Activated CD4-positive, alpha-beta memory T cell treated with anti-CD3 and anti-CD28 coated beads for 36 hours (primary cell): Measurements from ENCODE around the gene IL21R. TPM values are rescaled to one million over a fixed set of nuclear protein-coding genes. Genes with fewer than 3 reads are reported as not detected.

Experiments
- CTCF ChIA-PET: fragments of 350-600 bp; sonication (Branson Sonifier 250); formaldehyde crosslinking; loops from one replicate; lab custom pipeline; 2021; ENCODE audit warnings: antibody characterized with exemption, inconsistent platforms; lab: Charles Lee
- POLR2A ChIA-PET: fragments of 350-600 bp; sonication (Branson Sonifier 250); formaldehyde crosslinking; loops from one replicate; lab custom pipeline; 2021; ENCODE audit warnings: antibody characterized with exemption; lab: Charles Lee
- DNase-seq: peaks from one replicate; pipeline ENCODE4 v3.0.0-alpha.2; 2020
- H3K27ac Mint-ChIP-seq: one replicate; pipeline ENCODE4 v1.8.0; 2021; ENCODE audit warnings: mixed read lengths
- H3K27me3 Mint-ChIP-seq: one replicate; pipeline ENCODE4 v1.8.0; 2021; ENCODE audit warnings: mixed read lengths
- H3K36me3 Mint-ChIP-seq: one replicate; pipeline ENCODE4 v1.8.0; 2021; ENCODE audit warnings: mixed read lengths
- H3K4me1 Mint-ChIP-seq: one replicate; pipeline ENCODE4 v1.8.0; 2021; ENCODE audit warnings: low read depth, mixed read lengths
- H3K4me3 Mint-ChIP-seq: one replicate; pipeline ENCODE4 v1.8.0; 2021; ENCODE audit warnings: mild to moderate bottlenecking, mixed read lengths
- H3K9me3 Mint-ChIP-seq: one replicate; pipeline ENCODE4 v1.8.0; 2021; ENCODE audit warnings: mixed read lengths
- intact Hi-C: fragments of 100-400 bp; cut with micrococcal nuclease; formaldehyde crosslinking; loops from one replicate; pipeline ENCODE4 v1.15.1; 2023
- total RNA-seq, 2 experiments: library from RNA; stranded (reverse); gene quantifications; one replicate each; pipeline ENCODE4 v1.2.3, GENCODE V29; 2021

IL21R gene
- total RNA-seq, 2 experiments from 2014 or later = 55.0 to 55.9 TPM

GRCh38 chr16:27377666-27378485, 24.1 kb upstream of the IL21R start:
- Mint-ChIP-seq H3K36me3 (no peaks in the 10 kb centered on the region), H3K27me3 (no peaks in the 10 kb centered on the region), H3K27ac (peak overlapping the region; percentile 79), H3K4me1 (peaks cover 29% of the 10 kb centered on the region), H3K4me3 (no peak overlapping the region), H3K9me3 (no peaks in the 10 kb centered on the region)
- POLR2A ChIA-PET = interaction anchor here (0.9 to 2.6 kb wide), 5 partner anchors 10 to 30 kb away, joined by 3 to 20 read pairs (median 6); partner anchors contain the start of gene IL21R
- intact Hi-C loops = no loop called here
- DNase-seq = no peak
- CTCF ChIA-PET = interaction anchor here (1.2 to 1.7 kb wide), 4 partner anchors 10 to 225 kb away, joined by 3 to 8 read pairs (median 6); no protein-coding TSS in a partner anchor

DNA sequence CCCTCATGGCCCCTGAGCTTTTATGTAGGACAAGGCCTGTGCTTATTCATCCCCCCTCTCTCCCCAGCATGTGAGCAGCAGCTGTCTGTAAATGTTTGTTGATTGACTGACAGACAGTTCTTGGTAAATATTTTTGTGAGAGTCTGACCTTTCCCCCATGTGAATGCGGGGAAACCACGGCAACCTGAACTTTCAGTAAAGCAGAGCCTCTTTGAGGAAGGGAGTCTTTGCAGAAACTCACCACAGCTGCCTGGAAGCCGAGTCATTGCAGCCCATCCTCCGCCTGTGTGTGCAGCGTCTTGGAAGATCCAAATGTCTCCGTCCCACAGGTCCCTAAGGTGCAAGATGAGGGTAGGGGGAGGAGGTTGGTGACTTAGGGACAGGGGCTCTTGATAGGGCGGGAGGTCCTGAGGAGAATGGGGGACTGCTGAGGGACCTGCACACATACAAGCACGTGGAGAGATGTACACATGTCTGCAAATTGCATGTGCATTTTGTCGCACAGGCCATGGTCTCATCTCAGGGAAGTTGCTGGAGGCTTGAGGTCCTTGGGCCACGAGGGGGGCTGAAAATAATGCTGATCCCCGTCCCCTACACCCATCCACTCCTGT, 23.0 kb upstream of the IL21R start:
- CTCF ChIA-PET = interaction anchor here (0.6 to 1.7 kb wide), 3 partner anchors 92 to 199 kb away, joined by 3 to 8 read pairs (median 5); no protein-coding TSS in a partner anchor
- no peaks in the 10 kb centered on the region for H3K36me3 Mint-ChIP-seq
- DNase-seq = peak; percentile 78
- H3K4me1 Mint-ChIP-seq = peaks cover 29% of the 10 kb centered on the region
- POLR2A ChIA-PET = interaction anchor here (2.1 to 2.6 kb wide), 2 partner anchors 9 to 25 kb away, joined by 13 to 20 read pairs; no protein-coding TSS in a partner anchor
- H3K9me3 Mint-ChIP-seq = peaks cover 4% of the 10 kb centered on the region
- peak overlapping the region; percentile 76 for H3K27ac Mint-ChIP-seq
- H3K27me3 Mint-ChIP-seq = no peaks in the 10 kb centered on the region
- intact Hi-C loops = no loop called here
- H3K4me3 Mint-ChIP-seq = peak overlapping the region; percentile 49

- intact Hi-C loops = no loop called here
- H3K27me3 Mint-ChIP-seq = no peaks in the 10 kb centered on the region
- ChIA-PET POLR2A (no interaction called here), CTCF (interaction anchor here (1.4 to 1.7 kb wide), 2 partner anchors 145 to 200 kb away, joined by 3 to 5 read pairs; no protein-coding TSS in a partner anchor)
- no peak overlapping the region for H3K4me3 Mint-ChIP-seq
- H3K4me1 Mint-ChIP-seq = peaks cover 34% of the 10 kb centered on the region
- H3K9me3 Mint-ChIP-seq = peaks cover 9% of the 10 kb centered on the region
- peaks cover 5% of the 10 kb centered on the region for H3K36me3 Mint-ChIP-seq
- DNase-seq = no peak
- H3K27ac Mint-ChIP-seq = no peak overlapping the region
Observed at GRCh38 chr16:27379919-27380318, 22.1 kb upstream of the IL21R start.

- Mint-ChIP-seq H3K27ac (no peak overlapping the region), H3K4me3 (no peak overlapping the region), H3K9me3 (peaks cover 9% of the 10 kb centered on the region), H3K36me3 (peaks cover 5% of the 10 kb centered on the region), H3K27me3 (no peaks in the 10 kb centered on the region), H3K4me1 (peaks cover 31% of the 10 kb centered on the region)
- ChIA-PET POLR2A (no interaction called here), CTCF (no interaction called here)
- intact Hi-C loops = no loop called here
- no peak for DNase-seq
Observed at GRCh38 chr16:27381236-27381635, 20.7 kb upstream of the IL21R start.

DNA sequence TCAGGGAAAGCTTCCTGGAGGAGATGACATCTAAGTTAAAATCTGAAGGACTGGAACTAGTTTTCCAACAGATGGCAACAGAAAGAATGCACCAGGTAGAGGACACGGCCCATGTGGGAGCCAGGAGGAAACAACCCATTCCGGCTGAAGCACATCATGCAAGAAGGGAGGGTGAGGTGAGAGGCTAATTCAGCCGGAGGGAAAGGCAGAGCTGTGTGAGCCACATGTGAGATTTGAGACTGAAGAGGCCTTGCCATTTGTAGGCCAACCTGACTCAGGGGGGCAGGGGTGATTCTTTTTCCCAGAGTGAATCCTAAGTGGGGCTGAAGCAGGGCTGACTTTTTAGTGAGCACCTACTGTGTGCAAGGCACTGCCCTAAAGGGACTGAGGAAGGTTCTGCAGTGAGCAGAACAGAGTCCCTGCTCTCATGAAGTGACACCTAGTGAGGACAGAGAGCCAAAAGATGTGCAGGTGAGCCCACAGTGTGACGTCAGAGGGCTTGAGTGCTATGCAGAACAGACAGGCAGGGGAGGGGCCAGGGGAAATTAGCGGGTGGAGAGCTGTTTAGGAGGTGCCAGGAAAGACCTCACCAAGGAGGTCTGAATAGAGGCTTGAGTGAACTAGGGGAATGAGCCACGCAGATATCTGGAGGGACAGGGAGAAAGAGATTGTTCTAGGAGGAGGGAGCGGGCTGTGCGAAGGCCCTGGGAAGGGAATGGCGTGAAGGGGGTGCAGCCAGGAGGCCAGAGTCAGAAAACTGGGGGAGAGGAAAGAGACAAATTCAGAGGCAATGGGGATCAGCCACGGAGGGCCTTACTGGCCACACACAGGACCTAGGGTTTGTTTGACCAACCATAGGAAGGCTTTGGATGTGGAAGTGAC, 19.8 kb upstream of the IL21R start:
- H3K4me1 Mint-ChIP-seq = peaks cover 27% of the 10 kb centered on the region
- no peak for DNase-seq
- peaks cover 9% of the 10 kb centered on the region for H3K9me3 Mint-ChIP-seq
- CTCF ChIA-PET = no interaction called here
- no peaks in the 10 kb centered on the region for H3K27me3 Mint-ChIP-seq
- POLR2A ChIA-PET = no interaction called here
- no peak overlapping the region for H3K27ac Mint-ChIP-seq
- no peak overlapping the region for H3K4me3 Mint-ChIP-seq
- H3K36me3 Mint-ChIP-seq = peaks cover 5% of the 10 kb centered on the region
- intact Hi-C loops = no loop called here

GRCh38 chr16:27383556-27384243, 18.3 kb upstream of the IL21R start:
- Mint-ChIP-seq H3K4me3 (no peak overlapping the region), H3K36me3 (peaks cover 5% of the 10 kb centered on the region), H3K4me1 (peaks cover 24% of the 10 kb centered on the region), H3K27me3 (no peaks in the 10 kb centered on the region), H3K27ac (no peak overlapping the region), H3K9me3 (peaks cover 9% of the 10 kb centered on the region)
- intact Hi-C loops = no loop called here
- ChIA-PET POLR2A (interaction anchor here (0.7 kb wide), 2 partner anchors 16 to 19 kb away, joined by 3 read pairs; partner anchors contain the start of gene IL21R), CTCF (no interaction called here)
- DNase-seq = no peak

GRCh38 chr16:27384425-27384824, 17.5 kb upstream of the IL21R start:
- Mint-ChIP-seq H3K36me3 (peaks cover 6% of the 10 kb centered on the region), H3K27me3 (no peaks in the 10 kb centered on the region), H3K4me3 (no peak overlapping the region), H3K27ac (no peak overlapping the region), H3K9me3 (peaks cover 11% of the 10 kb centered on the region), H3K4me1 (peaks cover 20% of the 10 kb centered on the region)
- ChIA-PET POLR2A (interaction anchor here (0.7 kb wide), 1 partner anchor 17 kb away, joined by 3 read pairs; no protein-coding TSS in a partner anchor), CTCF (interaction anchor here (1.5 kb wide), 1 partner anchor 16 kb away, joined by 5 read pairs; no protein-coding TSS in a partner anchor)
- intact Hi-C loops = no loop called here
- DNase-seq = no peak

DNA sequence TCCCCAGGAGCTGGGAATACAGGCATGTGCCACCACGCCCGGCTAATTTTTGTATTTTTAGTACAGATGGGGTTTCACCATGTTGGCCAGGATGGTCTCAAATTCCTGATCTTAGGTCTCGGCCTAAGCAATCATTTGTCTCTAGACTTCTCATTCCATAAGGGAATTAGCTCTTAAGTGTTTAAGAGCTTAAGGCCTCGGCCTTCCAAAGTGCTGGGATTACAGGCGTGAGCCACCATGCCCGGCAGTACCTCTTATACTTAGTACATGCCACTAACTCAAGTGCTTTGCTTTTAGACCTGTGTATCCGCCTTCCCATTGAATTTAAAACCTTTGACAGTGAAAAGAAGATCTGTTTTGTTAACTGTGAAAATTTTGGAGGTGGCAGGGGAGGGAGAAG, 16.6 kb upstream of the IL21R start:
- peaks cover 9% of the 10 kb centered on the region for H3K36me3 Mint-ChIP-seq
- CTCF ChIA-PET = interaction anchor here (0.7 to 1.5 kb wide), 2 partner anchors 17 to 19 kb away, joined by 5 read pairs; no protein-coding TSS in a partner anchor

GRCh38 chr16:27386674-27387073, 15.3 kb upstream of the IL21R start:
- intact Hi-C loops = loop anchor here (2.0 kb wide), 1 partner anchor 16 kb away; the partner anchor contains the start of gene IL21R
- POLR2A ChIA-PET = interaction anchor here (2.2 kb wide), 1 partner anchor 9 kb away, joined by 13 read pairs; no protein-coding TSS in a partner anchor

More for the DNA sequence above, 16.6 kb upstream of the IL21R start:
- no peak for DNase-seq
- intact Hi-C loops = no loop called here
- no peaks in the 10 kb centered on the region for H3K27me3 Mint-ChIP-seq
- H3K9me3 Mint-ChIP-seq = peaks cover 14% of the 10 kb centered on the region
- H3K27ac Mint-ChIP-seq = no peak overlapping the region
- POLR2A ChIA-PET = interaction anchor here (0.6 kb wide), 1 partner anchor 113 kb away, joined by 3 read pairs; no protein-coding TSS in a partner anchor
- H3K4me1 Mint-ChIP-seq = peaks cover 18% of the 10 kb centered on the region
- no peak overlapping the region for H3K4me3 Mint-ChIP-seq

GRCh38 chr16:27387724-27388123, 14.2 kb upstream of the IL21R start:
- POLR2A ChIA-PET = interaction anchor here (0.8 to 2.2 kb wide), 9 partner anchors 10 to 39 kb away, joined by 3 to 34 read pairs (median 5); partner anchors contain the start of gene IL21R
- DNase-seq = no peak
- Mint-ChIP-seq H3K4me3 (no peak overlapping the region), H3K4me1 (peaks cover 18% of the 10 kb centered on the region), H3K27me3 (no peaks in the 10 kb centered on the region), H3K9me3 (peaks cover 26% of the 10 kb centered on the region), H3K36me3 (peaks cover 13% of the 10 kb centered on the region), H3K27ac (peak overlapping the region; percentile 39)
- CTCF ChIA-PET = interaction anchor here (1.1 to 2.3 kb wide), 5 partner anchors 16 to 208 kb away, joined by 3 to 11 read pairs (median 6); no protein-coding TSS in a partner anchor
- intact Hi-C loops = loop anchor here (2.0 kb wide), 1 partner anchor 15 kb away; the partner anchor contains the start of gene IL21R

More at GRCh38 chr16:27386674-27387073, 15.3 kb upstream of the IL21R start:
- H3K27ac Mint-ChIP-seq = no peak overlapping the region
- CTCF ChIA-PET = interaction anchor here (0.6 kb wide), 2 partner anchors 11 to 1137 kb away, joined by 3 read pairs; no protein-coding TSS in a partner anchor
- H3K4me1 Mint-ChIP-seq = peaks cover 18% of the 10 kb centered on the region
- H3K4me3 Mint-ChIP-seq = no peak overlapping the region
- no peaks in the 10 kb centered on the region for H3K27me3 Mint-ChIP-seq
- peaks cover 15% of the 10 kb centered on the region for H3K9me3 Mint-ChIP-seq
- DNase-seq = no peak
- H3K36me3 Mint-ChIP-seq = peaks cover 9% of the 10 kb centered on the region
